GM19467 (cell line): ENCODE results near the gene ANAPC2.
"Not testable (repeated sequence)": the region's sequence is repeated elsewhere in the genome, so short reads cannot be mapped to it uniquely, and the experiment has no call there.

Experiments
- ATAC-seq: cut with Tn5 transposase; IDR thresholded peaks from one replicate; pipeline ENCODE4 v1.9.1; 2021; ENCODE audit warnings: mild to moderate bottlenecking, moderate library complexity; ENCODE audit not compliant: unreplicated experiment

ANAPC2 gene

GRCh38 chr9:137148242-137148641 lies 40.1 kb downstream of the ANAPC2 start:
- no peak for ATAC-seq

GRCh38 chr9:137147793-137148160 lies 40.6 kb downstream of the ANAPC2 start:
- no peak for ATAC-seq

GRCh38 chr9:137147091-137147792 lies 41.1 kb downstream of the ANAPC2 start:
- no peak for ATAC-seq

DNA sequence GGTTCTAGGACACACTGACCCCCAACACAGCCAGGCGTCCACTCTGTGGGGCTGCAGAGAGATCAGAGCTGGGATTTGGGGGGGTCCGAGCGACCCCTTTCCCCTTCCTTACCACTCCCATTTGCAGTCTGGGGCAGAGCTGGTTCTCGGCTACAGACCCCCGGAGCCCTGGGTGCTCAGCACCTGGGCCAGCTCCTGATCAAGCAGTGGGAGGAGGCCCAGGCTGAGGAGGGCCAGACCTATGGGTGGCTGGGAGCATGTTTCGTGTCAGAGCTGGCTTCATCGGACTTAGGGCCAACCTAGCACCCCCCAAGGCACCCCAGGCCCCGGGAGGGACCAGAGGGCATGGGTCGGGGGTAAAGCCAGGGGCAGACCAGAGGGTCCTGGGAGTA lies 41.8 kb downstream of the ANAPC2 start:
- ATAC-seq: no peak

GRCh38 chr9:137145731-137146526 lies 42.4 kb downstream of the ANAPC2 start:
- no peak for ATAC-seq

DNA sequence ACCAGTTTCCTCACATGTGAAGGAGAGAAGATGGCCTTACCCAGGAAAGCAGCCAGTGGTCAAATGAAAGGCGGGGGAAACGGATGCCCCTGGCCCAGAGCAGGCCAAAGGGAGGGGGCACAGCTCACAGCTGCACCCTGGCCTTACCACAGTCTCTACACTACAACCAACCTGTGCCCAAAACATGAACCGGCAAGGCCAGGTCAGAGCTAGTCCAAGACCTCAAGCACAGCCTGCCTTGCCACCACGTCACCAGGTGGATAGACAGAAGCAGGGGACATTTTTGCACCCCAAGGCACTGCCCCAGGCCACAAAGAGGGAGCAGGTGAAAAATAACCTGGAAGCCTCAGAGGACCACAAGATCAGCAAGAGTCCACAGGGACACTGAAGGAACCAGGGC lies 44.9 kb downstream of the ANAPC2 start:
- ATAC-seq: no peak

DNA sequence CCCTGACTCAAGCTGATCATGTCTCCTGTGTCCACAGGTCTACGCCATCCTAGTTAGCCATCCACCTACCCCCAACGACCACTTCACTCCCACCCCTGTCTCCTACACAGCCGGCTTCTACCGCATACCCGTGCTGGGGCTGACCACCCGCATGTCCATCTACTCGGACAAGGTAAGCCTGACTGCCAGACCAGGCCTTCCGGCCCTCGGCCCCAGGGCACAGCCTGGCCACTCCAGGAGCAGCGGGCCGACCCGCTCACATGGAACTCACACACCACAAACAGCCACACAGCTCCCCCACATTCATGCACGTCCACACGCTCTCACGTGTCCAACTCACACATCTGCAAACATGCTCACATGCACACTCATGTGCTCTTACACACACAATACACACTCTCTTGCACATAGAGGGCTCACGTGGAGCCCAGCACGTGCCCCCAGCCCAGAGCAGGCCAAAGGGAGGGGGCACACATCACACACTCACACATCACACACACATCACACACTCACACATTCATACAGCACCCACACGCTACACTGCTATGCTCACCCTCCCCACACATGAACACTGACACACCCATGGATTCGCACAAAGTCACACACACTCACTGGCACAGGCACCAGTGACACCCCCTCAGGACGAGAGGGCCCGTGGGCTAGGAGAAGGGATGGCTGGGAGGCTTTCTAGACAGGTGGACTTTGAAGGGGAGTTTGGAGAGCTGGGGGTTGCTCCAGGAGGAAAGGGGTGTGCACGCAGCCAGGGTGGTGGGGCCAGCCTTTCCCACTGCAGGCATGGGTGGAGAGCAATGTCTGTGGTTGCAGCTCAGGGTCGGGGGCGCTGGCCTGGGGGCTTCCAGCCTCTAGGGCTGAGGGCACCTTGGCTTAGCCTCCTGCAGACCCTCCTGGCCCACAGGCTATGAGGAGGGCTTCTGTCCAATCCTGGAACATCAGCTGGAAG lies 46.1 kb downstream of the ANAPC2 start:
- ATAC-seq: no peak

DNA sequence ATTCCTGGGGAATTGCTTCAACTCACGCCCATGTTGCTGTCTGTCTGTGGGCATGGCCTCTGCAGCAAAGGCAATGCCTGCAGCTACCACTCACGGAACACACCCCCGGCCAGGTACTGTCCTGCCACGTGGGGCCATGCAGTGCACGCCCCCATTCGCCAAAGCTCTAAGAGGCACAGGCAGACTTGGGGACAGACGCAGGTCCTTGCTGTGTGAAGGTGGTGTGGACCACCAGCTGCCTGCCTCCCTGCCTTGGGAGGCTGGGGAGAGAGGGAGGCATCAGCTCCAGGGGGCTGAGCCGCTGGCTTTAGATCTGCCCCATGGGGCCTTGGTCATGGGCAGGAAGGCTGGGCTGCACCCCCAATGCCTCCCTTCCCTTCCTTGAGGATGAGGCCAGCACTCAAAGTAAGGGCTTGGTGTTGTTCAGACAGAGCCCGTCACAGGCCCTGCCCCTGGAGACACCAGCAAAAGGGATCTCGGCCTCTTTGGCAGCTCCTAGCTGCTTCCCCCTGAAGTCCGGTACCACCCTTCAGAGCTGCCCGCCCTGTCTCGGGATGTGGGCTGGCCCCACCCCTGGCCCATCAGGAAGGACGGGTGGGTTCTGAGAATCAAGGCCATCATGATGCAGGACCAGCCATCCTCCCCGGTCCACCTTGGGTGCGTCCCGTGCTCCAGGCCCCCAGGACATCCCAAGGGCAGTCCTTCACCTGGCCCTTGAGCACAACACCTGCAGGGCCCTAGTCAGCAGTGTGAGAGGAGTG lies 47.1 kb downstream of the ANAPC2 start:
- no peak for ATAC-seq

DNA sequence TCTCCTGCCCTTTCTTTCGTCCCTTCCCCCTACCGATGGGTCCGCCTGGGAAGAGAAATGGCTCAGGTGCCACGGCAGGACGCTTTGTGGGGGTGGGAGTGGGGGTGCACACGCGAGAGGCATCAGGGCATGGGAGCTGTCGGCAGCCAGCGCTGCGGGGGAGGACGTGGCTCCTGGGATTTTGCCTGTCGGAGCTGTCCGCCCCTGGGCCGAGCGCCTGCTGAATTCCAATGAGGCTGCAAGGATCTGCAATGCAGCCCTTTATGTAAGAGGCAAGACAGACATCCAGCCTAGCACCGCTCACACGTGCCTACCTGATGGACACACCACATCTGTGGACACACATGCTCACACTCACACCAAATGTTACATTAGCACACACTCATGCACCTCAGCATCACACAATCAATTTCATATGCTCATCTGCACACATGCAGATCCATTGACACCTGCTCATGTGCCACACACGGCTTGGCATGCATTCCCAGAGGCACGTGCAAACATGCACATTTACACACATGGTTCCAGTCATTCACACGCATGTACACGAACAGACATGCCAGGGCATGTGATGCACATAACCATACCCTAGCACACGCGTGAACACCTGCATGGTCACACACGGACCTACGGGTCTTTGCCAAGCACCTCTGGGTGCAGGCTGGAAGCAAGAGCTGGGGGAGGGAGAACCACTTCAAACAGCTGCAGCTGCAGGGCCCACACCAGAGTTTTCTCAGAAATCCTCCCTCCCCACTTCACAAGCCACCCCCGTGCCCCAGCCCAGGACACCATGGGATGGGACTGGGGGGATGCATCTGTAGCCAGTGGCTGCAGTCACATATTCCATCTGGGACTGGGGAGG lies 48.0 kb downstream of the ANAPC2 start:
- no peak for ATAC-seq

GRCh38 chr9:137139468-137140150 lies 48.8 kb downstream of the ANAPC2 start:
- no peak for ATAC-seq

GRCh38 chr9:137138722-137139467 lies 49.5 kb downstream of the ANAPC2 start, which contains the start of gene GRIN1:
Gene GRIN1, plus strand, starts transcription at chr9:137139154. Its CDS starts 333 bp downstream, at chr9:137139487.
- ATAC-seq: no peak

GRCh38 chr9:137138058-137138721 lies 50.2 kb downstream of the ANAPC2 start:
- ATAC-seq: no peak

GRCh38 chr9:137136881-137137607 lies 51.3 kb downstream of the ANAPC2 start:
- no peak for ATAC-seq

DNA sequence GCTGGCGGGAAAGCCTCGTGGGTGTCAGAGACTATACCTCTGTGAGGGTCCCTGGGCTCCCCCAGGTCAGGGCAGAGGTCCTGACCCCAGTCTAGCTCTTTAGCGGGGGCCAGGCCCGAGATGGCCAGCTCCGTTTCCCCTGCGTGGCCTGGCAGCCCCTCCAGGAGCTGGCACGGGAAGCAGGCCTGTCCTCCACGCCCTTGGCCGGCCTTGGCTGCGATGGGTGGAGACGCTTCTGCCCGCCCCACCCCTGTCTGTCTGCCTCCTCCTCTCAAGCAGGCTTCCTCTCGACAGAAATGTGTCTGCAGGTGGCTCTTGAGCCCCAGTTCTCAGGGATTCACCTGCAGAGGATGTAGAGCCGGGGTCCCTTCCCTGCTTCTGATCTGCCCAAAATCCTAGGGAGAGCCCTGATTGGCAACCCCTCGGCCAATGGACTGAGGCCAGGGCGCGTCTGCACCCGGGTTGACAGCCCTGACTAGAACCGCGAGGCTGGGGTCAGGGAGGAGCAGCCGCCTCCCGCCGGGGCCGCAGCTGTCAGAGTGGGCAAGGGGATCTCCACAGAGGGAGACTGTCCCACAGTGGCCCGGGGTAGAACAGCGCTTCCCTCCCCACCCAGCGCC lies 52.0 kb downstream of the ANAPC2 start:
- ATAC-seq: no peak

DNA sequence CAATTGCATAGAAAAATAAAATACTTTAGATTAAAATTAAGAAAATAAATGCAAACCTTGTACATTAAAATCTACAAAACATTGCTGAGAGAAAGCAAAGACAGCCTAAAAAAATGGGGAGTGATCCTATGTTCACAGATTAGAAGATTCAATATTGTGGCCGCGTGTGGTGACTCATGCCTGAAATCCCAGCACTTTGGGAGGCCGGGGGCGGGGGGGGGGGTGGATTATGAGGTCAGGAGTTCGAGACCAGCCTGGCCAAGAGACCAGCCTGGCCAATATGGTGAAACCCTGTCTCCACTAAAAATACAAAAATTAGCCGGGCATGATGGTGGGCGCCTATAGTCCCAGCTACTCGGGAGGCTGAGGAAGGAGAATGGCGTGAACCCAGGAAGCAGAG lies 53.2 kb downstream of the ANAPC2 start:
- not testable (repeated sequence) for ATAC-seq

DNA sequence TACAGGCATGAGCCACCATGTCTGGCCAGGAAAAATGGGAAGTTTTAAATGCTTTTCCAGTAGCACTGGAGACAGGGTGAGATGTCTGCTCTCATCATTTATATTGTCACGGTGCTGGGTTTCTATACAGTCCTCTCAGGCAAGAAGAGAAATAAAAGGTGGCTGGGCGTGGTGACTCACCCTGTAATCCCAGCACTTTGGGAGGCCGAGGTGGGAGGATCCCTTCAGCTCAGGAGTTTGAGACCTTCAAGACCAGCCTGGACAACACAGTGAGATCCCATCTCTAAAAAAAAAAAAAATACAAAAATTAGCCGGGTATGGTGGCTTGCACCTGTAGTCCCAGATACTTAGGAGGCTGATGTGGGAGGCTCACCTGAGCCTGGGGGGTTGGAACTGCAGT lies 54.2 kb downstream of the ANAPC2 start:
- ATAC-seq: no peak
